Activated naive CD4-positive, alpha-beta T cell treated with anti-CD3 and anti-CD28 coated beads, Interleukin-2, amount 50 U/mL, for 16 hours (primary cell): Measurements from ENCODE around the gene HSPA2.
"Not testable (repeated sequence)": the region's sequence is repeated elsewhere in the genome, so short reads cannot be mapped to it uniquely, and the experiment has no call there.

Experiments
- DNase-seq: peaks from one replicate; pipeline ENCODE4 v3.0.0-alpha.2; 2020

Gene HSPA2

DNA sequence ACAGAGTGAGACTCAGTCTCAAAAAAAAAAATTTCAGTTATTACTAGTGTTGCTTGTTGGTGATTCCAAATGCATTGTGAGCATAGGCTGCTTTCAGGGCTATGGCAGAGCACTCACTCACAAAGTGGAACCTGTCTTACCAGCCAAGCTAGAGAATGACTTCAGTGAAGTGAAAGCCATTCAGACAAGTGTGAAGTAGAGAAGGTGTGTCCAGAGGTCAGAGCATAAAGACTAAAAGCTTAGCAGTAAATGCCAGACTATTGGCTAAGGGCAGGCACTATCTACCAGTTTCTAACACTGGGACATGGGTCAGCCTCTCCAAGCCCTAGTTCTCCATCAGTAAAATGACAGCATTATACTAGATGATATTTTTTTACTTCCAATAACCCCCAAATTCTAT lies 21.9 kb downstream of the HSPA2 start:
- no peak for DNase-seq

DNA sequence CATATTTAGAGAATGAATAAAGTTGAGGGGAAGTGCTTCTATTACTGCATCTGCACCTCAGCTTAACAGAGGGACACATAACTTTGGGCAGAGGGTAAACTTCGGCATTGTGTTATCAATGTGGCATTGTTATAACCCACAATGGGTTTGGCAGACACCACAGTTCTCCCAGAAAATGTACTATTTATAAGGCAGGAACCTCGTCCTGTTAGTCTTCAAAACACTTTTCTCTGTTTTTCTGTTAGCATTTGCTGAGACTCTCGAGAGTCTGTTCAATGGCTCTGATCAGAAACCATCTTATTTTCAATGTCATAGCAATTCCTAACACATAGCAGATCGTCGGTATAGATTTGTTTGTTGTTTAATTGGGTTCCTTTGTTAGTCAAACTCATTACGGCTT lies 23.2 kb downstream of the HSPA2 start:
- DNase-seq, result no peak

- no peak for DNase-seq
These were observed 26.1 kb downstream of the HSPA2 start for GRCh38 chr14:64566651-64567122.

DNA sequence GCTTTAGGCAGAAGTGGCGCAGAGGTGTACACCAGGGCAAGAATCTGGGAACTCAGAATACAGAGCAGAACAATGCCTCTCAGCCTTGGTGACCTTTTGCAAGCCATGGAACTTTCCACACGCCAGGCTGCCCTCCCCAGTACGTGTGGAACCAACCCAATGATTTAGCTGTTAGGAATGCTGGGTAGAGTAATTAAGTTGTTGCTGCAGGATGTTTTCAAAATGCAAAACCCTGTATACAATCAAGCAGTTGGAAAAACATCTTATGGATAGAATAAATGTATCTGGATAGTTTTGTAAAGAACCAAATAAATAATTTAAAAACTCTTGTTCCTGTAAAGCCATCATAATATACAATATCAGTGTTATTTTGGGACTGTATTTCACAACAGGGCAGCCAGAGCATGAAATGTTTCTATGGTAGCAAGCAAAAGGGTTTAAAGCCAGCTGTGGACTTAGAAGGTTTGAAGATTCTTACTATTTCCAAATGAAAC lies 28.6 kb downstream of the HSPA2 start:
- DNase-seq, result no peak

- not testable (repeated sequence) for DNase-seq
These were observed 29.1 kb downstream of the HSPA2 start for GRCh38 chr14:64569646-64570045.

DNA sequence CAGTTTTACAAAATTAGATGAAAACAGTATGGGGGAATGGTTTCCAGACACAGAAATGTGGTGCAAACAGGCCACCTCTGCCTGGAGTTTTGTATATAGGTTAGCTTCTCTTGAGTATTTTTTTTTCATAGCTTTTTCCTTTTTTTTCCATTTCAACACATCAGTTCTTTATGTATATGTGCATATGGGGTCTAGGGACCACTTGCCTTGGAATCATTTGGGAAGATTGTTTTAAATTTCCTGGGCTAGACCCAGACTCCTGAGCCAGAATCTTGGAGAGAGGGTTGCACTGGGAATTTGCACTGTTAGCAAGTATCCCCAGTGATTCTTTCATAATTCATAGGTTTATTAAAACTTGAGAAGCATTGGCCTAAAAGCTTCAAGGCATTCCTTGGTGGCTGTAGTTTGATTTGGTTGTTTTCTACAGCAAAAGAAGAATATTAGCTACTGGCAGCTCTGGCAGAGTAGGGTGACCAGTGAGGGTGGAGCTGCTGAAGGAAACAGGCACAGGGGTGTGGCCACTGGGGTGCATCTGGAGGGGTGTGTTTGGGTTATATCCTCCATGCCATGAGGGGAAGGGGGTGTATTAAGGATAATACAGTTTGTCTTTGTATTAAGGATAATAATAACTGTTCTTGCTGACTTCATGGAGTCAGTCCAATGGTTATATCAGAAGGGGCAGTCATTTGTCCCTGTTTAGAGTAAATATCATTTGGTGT lies 32.0 kb downstream of the HSPA2 start:
- DNase-seq, result no peak

DNA sequence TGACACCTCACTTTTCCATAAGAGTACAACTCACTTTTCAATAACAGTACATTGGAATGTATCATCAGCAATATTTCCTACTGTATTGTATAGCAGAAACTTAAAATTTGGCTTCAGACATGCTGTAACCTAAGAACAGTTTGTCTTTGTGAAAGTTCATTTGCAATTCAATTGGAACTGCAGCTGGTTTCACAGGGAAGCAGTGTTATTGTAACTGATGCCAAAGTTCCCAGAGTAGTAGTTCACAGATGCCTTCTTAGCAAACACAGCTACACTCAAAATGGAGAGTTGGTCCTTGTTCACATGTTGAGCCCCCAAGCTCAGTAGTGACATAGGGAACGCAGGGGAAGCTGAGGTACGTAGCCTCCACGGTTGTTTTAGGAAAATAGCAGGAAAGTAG lies 32.6 kb downstream of the HSPA2 start:
- no peak for DNase-seq

GRCh38 chr14:64574371-64575107 lies 34.0 kb downstream of the HSPA2 start:
- DNase-seq, result no peak

DNA sequence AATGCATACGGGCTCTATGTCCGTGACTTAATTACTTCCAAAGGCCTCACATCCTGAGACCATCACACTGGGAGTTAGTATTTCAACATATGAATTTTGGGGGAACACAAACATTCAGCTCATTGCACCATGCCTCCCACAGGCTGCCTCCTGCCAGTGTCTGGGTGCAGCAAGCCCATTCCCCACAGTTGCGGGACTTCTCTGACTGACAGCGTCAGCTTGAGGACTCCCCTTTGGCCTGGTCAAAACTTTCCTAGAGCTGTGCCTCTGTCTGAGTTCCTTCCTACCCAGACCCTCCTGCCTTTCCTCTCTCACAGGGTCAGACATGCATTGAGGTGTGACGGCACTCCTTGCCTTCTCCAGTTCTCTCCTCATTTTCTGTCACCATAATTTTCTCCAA lies 36.7 kb downstream of the HSPA2 start:
- no peak for DNase-seq

- no peak for DNase-seq
These were observed 39.9 kb downstream of the HSPA2 start for GRCh38 chr14:64580467-64580866.

DNA sequence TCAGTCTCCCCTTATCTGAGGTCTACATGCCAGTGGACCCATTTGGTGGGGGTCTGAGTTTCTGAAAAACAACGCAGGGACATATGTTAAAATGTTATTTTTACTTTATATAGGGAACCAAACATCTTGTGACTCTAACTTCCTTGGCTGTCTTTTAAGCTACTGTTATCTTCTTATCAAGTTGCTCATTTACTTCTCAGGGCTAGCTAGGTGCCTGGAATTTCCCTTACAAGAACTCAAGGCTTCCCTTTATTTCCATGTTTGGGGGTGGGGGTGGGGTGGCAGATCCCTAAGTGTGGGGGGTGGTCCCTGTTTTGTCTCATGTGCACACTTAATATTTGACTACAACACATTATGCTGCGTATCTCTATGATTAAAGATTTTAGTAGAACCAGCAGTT lies 40.8 kb downstream of the HSPA2 start:
- no peak for DNase-seq

GRCh38 chr14:64581817-64582216 lies 41.3 kb downstream of the HSPA2 start:
- DNase-seq, result no peak

- DNase-seq, result no peak
These were observed 43.6 kb downstream of the HSPA2 start for GRCh38 chr14:64584190-64584589.

- no peak for DNase-seq
These were observed 51.3 kb downstream of the HSPA2 start for GRCh38 chr14:64591809-64592208.
